VCaP (cell line): ENCODE data around the gene ATXN2.

Source experiments
- H3K27ac ChIP-seq: fragments of 450-650 bp; 2 replicates; pipeline ENCODE4 v1.5.1; 2017
- CTCF ChIP-seq: fragments of 450-650 bp; conservative IDR thresholded peaks from 2 replicates; pipeline ENCODE4 v1.5.1; 2017; ENCODE audit warnings: mild to moderate bottlenecking, moderate library complexity

ATXN2 gene

GRCh38 chr12:111598637-111599452 lies at the start of gene ATXN2:
TSS of gene ATXN2 (minus strand) at chr12:111599315. CDS start at chr12:111599034, 281 bp downstream.
- no peak for TF ChIP-seq CTCF
- H3K27ac ChIP-seq, result peak within 1 kb of the TSS; percentile 100

- no peak for TF ChIP-seq CTCF
- peak overlapping the region; percentile 70; the same call in 1 of the 2 replicates for H3K27ac ChIP-seq
Measured at GRCh38 chr12:111645433-111645832, 46.3 kb upstream of the ATXN2 start.

- peak overlapping the region; percentile 70 for H3K27ac ChIP-seq
- no peak for TF ChIP-seq CTCF
Measured at GRCh38 chr12:111643427-111643826, 44.3 kb upstream of the ATXN2 start.

- H3K27ac ChIP-seq, result peak overlapping the region; percentile 70
- no peak for TF ChIP-seq CTCF
Measured at GRCh38 chr12:111642681-111643426, 43.7 kb upstream of the ATXN2 start.

GRCh38 chr12:111640506-111640905 lies 41.4 kb upstream of the ATXN2 start:
- no peak for TF ChIP-seq CTCF
- no peak overlapping the region for H3K27ac ChIP-seq

- no peak for TF ChIP-seq CTCF
- no peak overlapping the region for H3K27ac ChIP-seq
Measured at GRCh38 chr12:111638556-111638955, 39.4 kb upstream of the ATXN2 start.

GRCh38 chr12:111636209-111636945 lies 37.3 kb upstream of the ATXN2 start:
- no peak for TF ChIP-seq CTCF
- no peak overlapping the region for H3K27ac ChIP-seq
